HG02840 (cell line): ENCODE results near the gene PRELID3B.
A peak's percentile ranks its signal among the peaks of the same experiment; 100 is the strongest.
"Not testable (repeated sequence)": the region's sequence is repeated elsewhere in the genome, so short reads cannot be mapped to it uniquely, and the experiment has no call there.

Experiments
- ATAC-seq: cut with Tn5 transposase; IDR thresholded peaks from one replicate; pipeline ENCODE4 v1.9.1; 2021; ENCODE audit warnings: mild to moderate bottlenecking, moderate library complexity, moderate number of reproducible peaks; ENCODE audit not compliant: unreplicated experiment, low FRiP score

The PRELID3B gene

GRCh38 chr20:59013031-59013951 lies 29.3 kb downstream of the PRELID3B start:
- ATAC-seq: no peak

GRCh38 chr20:59011874-59012157 lies 30.8 kb downstream of the PRELID3B start:
- ATAC-seq: not testable (repeated sequence)

GRCh38 chr20:59010995-59011873 lies 31.4 kb downstream of the PRELID3B start:
- no peak for ATAC-seq

- ATAC-seq: no peak
Observed at GRCh38 chr20:59010321-59010994, 32.1 kb downstream of the PRELID3B start.

- ATAC-seq: no peak
Observed at GRCh38 chr20:59008715-59009336, 33.8 kb downstream of the PRELID3B start.

- ATAC-seq: no peak
Observed at GRCh38 chr20:59007665-59008511, 34.7 kb downstream of the PRELID3B start.

GRCh38 chr20:59006864-59007664 lies 35.5 kb downstream of the PRELID3B start, which contains the start of gene CTSZ:
Gene CTSZ (minus strand): TSS chr20:59007254. CDS start chr20:59007128, 126 bp downstream.
- ATAC-seq: no peak

- no peak for ATAC-seq
Observed at GRCh38 chr20:59006167-59006863, 36.3 kb downstream of the PRELID3B start.

GRCh38 chr20:59005523-59006166 lies 36.9 kb downstream of the PRELID3B start:
- no peak for ATAC-seq

GRCh38 chr20:59004763-59005522 lies 37.6 kb downstream of the PRELID3B start:
- ATAC-seq: peak; percentile 44

GRCh38 chr20:59004493-59004762 lies 38.2 kb downstream of the PRELID3B start:
- no peak for ATAC-seq

- ATAC-seq: no peak
Observed at GRCh38 chr20:59003836-59004492, 38.6 kb downstream of the PRELID3B start.

- no peak for ATAC-seq
Observed at GRCh38 chr20:59002874-59003399, 39.6 kb downstream of the PRELID3B start.

GRCh38 chr20:59002388-59002787 lies 40.2 kb downstream of the PRELID3B start:
- no peak for ATAC-seq

- no peak for ATAC-seq
Observed at GRCh38 chr20:59001449-59002171, 41.0 kb downstream of the PRELID3B start.

GRCh38 chr20:59001068-59001448 lies 41.5 kb downstream of the PRELID3B start:
- ATAC-seq: no peak
